KOPT-K1 (cell line): Measurements from ENCODE around the gene ETFA.
"Not testable (repeated sequence)": the region's sequence is repeated elsewhere in the genome, so short reads cannot be mapped to it uniquely, and the experiment has no call there.

Experiments
- H3K27ac ChIP-seq: fragments of 200-600 bp; sonication (generic); 2 replicates; pipeline ENCODE4 v1.5.1; 2016; ENCODE audit warnings: antibody characterized with exemption, mild to moderate bottlenecking, low read depth, low read length; ENCODE audit not compliant: poor library complexity, severe bottlenecking
- H3K36me3 ChIP-seq: fragments of 200-600 bp; sonication (generic); 2 replicates; pipeline ENCODE4 v1.5.1; 2017; ENCODE audit warnings: antibody characterized with exemption, mild to moderate bottlenecking, low read length, moderate library complexity; ENCODE audit not compliant: insufficient read depth
- H3K9me3 ChIP-seq: fragments of 200-600 bp; sonication (generic); 2 replicates; pipeline ENCODE4 v1.5.1; 2017; ENCODE audit warnings: antibody characterized with exemption, low read length, mild to moderate bottlenecking; ENCODE audit not compliant: insufficient read depth, poor library complexity, severe bottlenecking

Gene ETFA

DNA sequence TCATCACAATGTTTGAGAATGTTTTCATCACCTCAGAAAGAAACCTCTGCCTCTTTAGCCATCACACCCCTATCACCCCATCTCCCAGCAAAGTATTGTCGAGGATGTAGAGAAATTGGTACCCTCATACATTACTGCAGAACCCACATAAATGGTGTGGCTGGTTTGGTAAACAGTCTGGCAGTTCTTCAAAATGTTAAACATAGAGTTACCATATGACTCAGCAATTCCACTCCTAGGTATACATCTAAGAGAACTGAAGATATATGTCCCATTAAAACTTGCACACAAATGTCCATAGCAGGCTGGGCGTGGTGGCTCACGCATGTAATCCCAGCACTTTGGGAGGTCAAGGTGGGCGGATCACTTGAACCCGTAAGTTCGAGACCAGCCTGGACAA, 8.7 kb upstream of the ETFA start:
- Histone ChIP-seq H3K27ac (no peak overlapping the region), H3K36me3 (no peaks in the 10 kb centered on the region), H3K9me3 (no peaks in the 10 kb centered on the region)

- Histone ChIP-seq H3K36me3 (no peaks in the 10 kb centered on the region), H3K27ac (no peak overlapping the region), H3K9me3 (no peaks in the 10 kb centered on the region)
These were observed 2.5 kb upstream of the ETFA start for GRCh38 chr15:76313731-76314130.

- H3K9me3 ChIP-seq, H3K27ac ChIP-seq, H3K36me3 ChIP-seq: not testable (repeated sequence)
These were observed 1.9 kb upstream of the ETFA start for GRCh38 chr15:76313175-76313567.

DNA sequence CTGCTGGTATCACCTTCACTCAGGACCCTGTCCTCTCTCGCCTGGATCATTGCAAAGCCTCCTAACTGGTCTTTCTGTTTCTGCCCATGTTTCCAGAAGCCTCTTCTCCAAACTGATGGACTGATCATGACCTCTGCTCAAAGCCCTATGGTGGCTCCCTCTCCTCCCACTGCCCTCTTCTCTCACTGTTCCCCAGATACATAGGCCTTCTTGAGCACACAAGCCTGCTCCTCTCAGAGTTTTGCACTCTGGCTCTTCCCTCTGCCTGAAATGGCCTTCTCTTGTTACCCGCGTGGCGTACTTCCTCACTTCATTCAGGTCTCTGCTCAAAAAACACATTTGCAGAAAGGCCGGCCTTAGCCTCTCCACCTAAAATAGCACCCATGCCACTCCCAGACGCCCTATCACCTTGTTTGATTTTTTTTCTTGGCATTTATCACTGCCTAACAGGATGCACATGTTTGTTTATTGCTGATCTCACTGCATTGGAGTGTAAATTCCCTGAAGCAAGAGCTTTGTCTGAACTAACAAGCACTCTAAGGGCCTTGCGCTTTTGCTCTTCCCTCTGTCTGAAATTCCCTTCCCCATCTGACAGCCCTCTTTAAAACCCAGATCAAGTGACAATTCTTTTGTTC, 1.4 kb upstream of the ETFA start:
- H3K27ac ChIP-seq, result no peak overlapping the region
- H3K36me3 ChIP-seq, result no peaks in the 10 kb centered on the region; the same call in 1 of the 2 replicates
- H3K9me3 ChIP-seq, result no peaks in the 10 kb centered on the region

GRCh38 chr15:76310475-76311099, 682 bp downstream of the ETFA start:
- H3K9me3 ChIP-seq, result no peaks in the 10 kb centered on the region
- peak overlapping the region; percentile 79 for H3K27ac ChIP-seq
- H3K36me3 ChIP-seq, result no peaks in the 10 kb centered on the region; the same call in 1 of the 2 replicates

DNA sequence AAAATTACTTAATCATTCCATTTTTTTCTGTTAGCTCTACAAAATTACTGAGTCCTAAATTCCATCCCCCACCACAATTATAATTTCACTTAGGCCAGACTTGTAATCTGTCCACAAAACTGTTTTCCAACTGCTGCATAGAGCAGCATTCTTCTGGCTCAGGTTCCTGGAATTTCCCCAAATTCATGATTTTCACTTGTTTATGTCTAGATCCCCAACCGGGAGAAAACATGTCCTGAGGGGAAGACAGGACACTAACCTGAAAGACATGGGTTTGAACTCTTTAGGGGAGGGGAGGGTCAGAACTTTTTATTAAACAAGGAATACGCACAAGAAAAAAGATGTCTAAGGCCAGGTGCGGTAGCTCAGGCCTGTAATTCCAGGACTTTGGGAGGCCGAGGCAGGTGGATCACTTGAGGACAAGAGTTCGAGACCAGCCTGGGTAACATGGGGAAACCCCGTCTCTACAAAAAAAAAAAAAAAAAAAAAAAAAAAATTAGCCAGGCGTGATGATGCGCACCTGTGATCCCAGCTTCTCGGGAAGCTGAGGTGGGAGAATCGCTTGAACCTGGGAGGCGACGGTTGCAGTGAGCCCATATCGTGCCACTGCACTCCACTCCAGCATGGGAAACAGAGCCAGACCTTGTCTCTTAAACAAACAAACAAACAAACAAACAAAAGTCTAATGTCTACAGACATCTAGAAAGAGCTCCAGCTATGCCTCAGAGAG, 1.5 kb downstream of the ETFA start:
- Histone ChIP-seq H3K27ac (no peak overlapping the region), H3K36me3 (no peaks in the 10 kb centered on the region; the same call in 1 of the 2 replicates), H3K9me3 (no peaks in the 10 kb centered on the region)

- Histone ChIP-seq H3K27ac (no peak overlapping the region), H3K9me3 (no peaks in the 10 kb centered on the region), H3K36me3 (no peaks in the 10 kb centered on the region; the same call in 1 of the 2 replicates)
These were observed 7.4 kb downstream of the ETFA start for GRCh38 chr15:76303909-76304308.

DNA sequence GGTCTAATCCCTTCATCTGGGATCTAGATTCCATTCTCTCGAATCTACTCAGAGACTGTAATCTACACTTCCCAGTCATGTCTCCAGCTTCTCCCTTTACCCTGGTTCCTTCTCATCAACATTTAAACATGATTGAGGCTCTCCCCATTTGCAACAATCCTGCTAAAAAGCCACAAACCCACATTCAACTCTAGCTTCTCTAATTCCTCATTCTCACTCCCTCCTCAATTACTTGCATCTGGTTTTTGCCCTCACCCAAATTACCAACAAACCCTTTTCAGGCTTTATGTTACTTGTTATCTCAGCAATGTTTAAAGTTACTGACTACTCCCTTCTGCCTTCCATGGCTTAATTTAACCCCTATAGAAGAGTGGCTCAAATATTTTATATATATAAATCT, 11.5 kb downstream of the ETFA start:
- Histone ChIP-seq H3K36me3 (no peaks in the 10 kb centered on the region; the same call in 1 of the 2 replicates), H3K27ac (no peak overlapping the region), H3K9me3 (no peaks in the 10 kb centered on the region)

DNA sequence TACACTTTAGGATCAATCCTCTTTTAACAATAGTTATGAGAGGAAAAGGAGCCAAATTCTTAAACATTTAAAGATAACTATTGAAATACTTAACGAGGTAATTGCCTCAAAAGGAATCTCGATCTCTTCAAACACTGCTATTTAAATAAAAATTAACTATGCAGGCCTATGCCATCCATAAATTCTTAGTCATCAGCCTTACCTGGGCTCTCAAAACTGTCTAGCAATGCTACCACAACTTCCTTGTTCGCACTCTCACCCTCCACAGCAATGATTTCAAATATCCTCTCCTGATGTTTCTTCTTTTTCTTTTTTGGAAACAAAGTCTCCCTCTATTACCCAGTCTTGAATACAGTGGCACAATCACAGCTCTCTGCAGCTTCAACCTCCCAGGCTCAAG, 12.3 kb downstream of the ETFA start:
- Histone ChIP-seq H3K27ac (no peak overlapping the region), H3K36me3 (no peaks in the 10 kb centered on the region; the same call in 1 of the 2 replicates)

GRCh38 chr15:76297951-76298350, 13.3 kb downstream of the ETFA start:
- H3K27ac ChIP-seq, H3K9me3 ChIP-seq, H3K36me3 ChIP-seq: not testable (repeated sequence)

More for the DNA sequence above, 12.3 kb downstream of the ETFA start:
- H3K9me3 ChIP-seq, result no peaks in the 10 kb centered on the region

DNA sequence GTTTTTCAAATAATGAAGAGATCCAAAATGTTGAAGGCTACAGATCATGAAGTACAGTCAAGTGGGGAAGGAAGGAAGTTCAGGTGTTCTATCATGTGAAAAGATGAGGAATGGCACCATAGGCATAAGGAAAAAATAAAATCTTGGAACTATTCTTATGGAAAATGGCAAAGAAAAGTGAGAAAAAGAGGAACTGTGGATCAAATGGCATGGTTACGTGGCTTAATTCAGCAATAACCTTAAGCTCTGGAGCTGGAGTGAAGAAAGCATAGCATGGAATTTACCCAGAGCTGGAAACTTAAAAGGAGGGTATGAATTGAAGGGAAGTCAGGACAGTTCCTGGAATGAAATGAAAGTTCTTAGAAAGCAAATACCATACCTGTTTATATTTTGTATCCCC, 14.4 kb downstream of the ETFA start:
- Histone ChIP-seq H3K27ac (no peak overlapping the region), H3K9me3 (no peaks in the 10 kb centered on the region), H3K36me3 (no peaks in the 10 kb centered on the region; the same call in 1 of the 2 replicates)

GRCh38 chr15:76294463-76294862, 16.8 kb downstream of the ETFA start:
- H3K9me3 ChIP-seq, H3K36me3 ChIP-seq, H3K27ac ChIP-seq: not testable (repeated sequence)

- Histone ChIP-seq H3K9me3 (no peaks in the 10 kb centered on the region), H3K27ac (no peak overlapping the region), H3K36me3 (peaks cover 3% of the 10 kb centered on the region; the same call in 1 of the 2 replicates)
These were observed 17.9 kb downstream of the ETFA start for GRCh38 chr15:76293361-76293760.

- Histone ChIP-seq H3K36me3 (peaks cover 20% of the 10 kb centered on the region), H3K9me3 (no peaks in the 10 kb centered on the region), H3K27ac (no peak overlapping the region)
These were observed 21.7 kb downstream of the ETFA start for GRCh38 chr15:76289582-76289981.

DNA sequence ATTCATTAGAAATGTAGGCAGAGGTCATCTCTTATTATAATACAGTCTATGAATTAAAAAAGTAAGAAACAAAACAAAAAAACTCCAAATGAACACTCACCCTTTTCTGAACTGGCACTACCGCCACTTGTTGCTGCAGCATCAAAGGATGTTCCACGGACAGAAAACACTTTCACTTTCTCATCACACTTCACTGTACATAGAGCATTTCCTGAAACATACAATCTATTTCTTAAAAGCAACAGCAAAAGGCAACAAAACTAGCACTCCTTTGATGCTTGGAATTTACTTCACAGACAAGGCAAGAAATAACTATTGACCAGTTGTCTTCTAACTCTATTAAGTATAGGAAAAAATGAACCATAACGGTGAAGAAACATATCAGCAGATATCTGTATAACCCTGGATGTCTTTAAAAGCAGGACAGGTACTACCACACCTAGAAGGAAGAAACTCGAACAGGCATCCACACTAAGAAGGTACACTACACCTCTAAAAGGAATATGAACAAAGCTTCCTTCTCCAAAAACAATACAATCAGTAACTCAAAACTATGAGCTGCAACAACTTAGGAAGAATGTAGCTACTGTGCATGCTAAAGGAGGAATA, 24.9 kb downstream of the ETFA start:
- Histone ChIP-seq H3K36me3 (peaks cover 51% of the 10 kb centered on the region), H3K9me3 (no peaks in the 10 kb centered on the region), H3K27ac (peak overlapping the region; percentile 58)
